HepG2 (cell line): Measurements from ENCODE around the gene FANCE. TPM values are rescaled to one million over a fixed set of nuclear protein-coding genes. Genes with fewer than 3 reads are reported as not detected.

Experiments
- ATAC-seq: fragments of 200-7000 bp; cut with Tn5 transposase; 3 replicates; pipeline ENCODE4 v1.9.1; 2020; ENCODE audit warnings: mild to moderate bottlenecking, moderate library complexity
- Bru-seq: library from RNA; stranded (reverse); fragments of 400-500 nt; gene quantifications from one replicate; lab custom pipeline; 2021; lab: Mats Ljungman, UMichigan
- BruChase-seq, 2 experiments: library from RNA; stranded (reverse); fragments of 400-500 nt; gene quantifications; one replicate each; lab custom pipeline; 2021; lab: Mats Ljungman, UMichigan
- BruUV-seq: library from RNA; stranded (reverse); fragments of 400-500 nt; replicated peaks from 2 replicates; lab custom pipeline; 2021; lab: Mats Ljungman, UMichigan
- CTCF ChIA-PET: fragments of 300-600 bp; formaldehyde crosslinking; extraction: SDS; loops from one replicate; lab custom pipeline; 2021; ENCODE audit warnings: low total read pairs, inconsistent platforms, low intra/inter-chr PET ratio; lab: Yijun Ruan, JAX
- POLR2A ChIA-PET: fragments of 350-600 bp; sonication (Branson Sonifier 250); formaldehyde crosslinking; loops from one replicate; lab custom pipeline; 2020; ENCODE audit warnings: antibody characterized with exemption, inconsistent platforms; lab: Yijun Ruan, JAX
- DNase-seq: peaks from one replicate; pipeline ENCODE4 v3.0.0-alpha.2; 2015; ENCODE audit warnings: low spot score
- FAIRE-seq: peaks from 3 replicates; lab custom pipeline; 2011; peaks lifted over from hg19 to GRCh38; lab: Jason Lieb, UNC
- H2AFZ ChIP-seq: one replicate; pipeline ENCODE4 v1.6.1; 2011; ENCODE audit warnings: low read length, inconsistent platforms
- H3K27ac ChIP-seq: fragments of 300-600 bp; 3 replicates; pipeline ENCODE4 v1.8.0; 2011; ENCODE audit warnings: mixed run types, mild to moderate bottlenecking, mixed read lengths, low read length, inconsistent platforms; ENCODE audit not compliant: insufficient read depth; ENCODE audit errors: extremely low read length
- H3K27me3 ChIP-seq, 2 experiments: fragments of 200-600 bp in 1 of 2; 2 replicates in 1 of 2; 3 replicates in 1 of 2; pipeline versions ENCODE4 v1.6.0 to v1.8.0; 2011; ENCODE audit warnings: low read length in 2 of 2, mild to moderate bottlenecking in 2 of 2, moderate library complexity in 2 of 2, inconsistent platforms in 1 of 2; ENCODE audit not compliant: insufficient read depth in 2 of 2, control insufficient read depth in 1 of 2
- H3K36me3 ChIP-seq, 2 experiments: fragments of 200-600 bp in 1 of 2; replicated peaks in 1 of 2; 2 replicates in 1 of 2; 3 replicates in 1 of 2; pipeline versions ENCODE4 v1.5.1 to v1.8.0; 2011; ENCODE audit warnings: low read length in 2 of 2, inconsistent platforms in 1 of 2; ENCODE audit not compliant: insufficient read depth in 2 of 2, control insufficient read depth in 1 of 2
- H3K4me1 ChIP-seq: 2 replicates; pipeline ENCODE4 v1.5.1; 2012; ENCODE audit warnings: low read length, inconsistent platforms; ENCODE audit not compliant: insufficient read depth
- H3K4me2 ChIP-seq: 2 replicates; pipeline ENCODE4 v1.6.0; 2011; ENCODE audit warnings: low read depth, low read length, inconsistent platforms
- H3K4me3 ChIP-seq, 3 experiments: fragments of 200-600 bp in 1 of 3; sonication (generic), shearing (Covaris generic) in 1 of 3; replicated peaks in 1 of 3; 2 replicates each; pipeline ENCODE4 v1.5.1; 2011 to 2016; ENCODE audit warnings: low read length in 3 of 3, inconsistent platforms in 2 of 3, low read depth in 2 of 3, mild to moderate bottlenecking in 2 of 3, control low read depth in 1 of 3, mixed read lengths in 1 of 3; ENCODE audit not compliant: insufficient read depth in 1 of 3
- H3K79me2 ChIP-seq: one replicate; pipeline ENCODE4 v1.6.1; 2011; ENCODE audit warnings: low read length, inconsistent platforms; ENCODE audit not compliant: insufficient read depth
- H3K9ac ChIP-seq: 2 replicates; pipeline ENCODE4 v1.6.0; 2011; ENCODE audit warnings: mild to moderate bottlenecking, low read depth, low read length, inconsistent platforms; ENCODE audit not compliant: insufficient read depth
- H3K9me3 ChIP-seq: 2 replicates; pipeline ENCODE4 v1.5.1; 2012; ENCODE audit warnings: mild to moderate bottlenecking, low read length
- H4K20me1 ChIP-seq: 2 replicates; pipeline ENCODE4 v1.6.0; 2011; ENCODE audit warnings: inconsistent platforms, mild to moderate bottlenecking, low read length, moderate library complexity; ENCODE audit not compliant: insufficient read depth
- BCL6 ChIP-seq: IDR thresholded peaks from 2 replicates; pipeline ENCODE4 v1.6.1; 2016; ENCODE audit warnings: missing genetic modification reagents, missing compliant biosample characterization
- NCOA5 ChIP-seq: sonication (generic); formaldehyde crosslinking; IDR thresholded peaks from 2 replicates; pipeline ENCODE4 v1.4.0; 2020; ENCODE audit warnings: missing genetic modification reagents
- RORA ChIP-seq: sonication (generic); formaldehyde crosslinking; IDR thresholded peaks from 2 replicates; pipeline ENCODE4 v1.5.0; 2020; ENCODE audit warnings: mild to moderate bottlenecking, missing genetic modification reagents, moderate library complexity
- TMF1 ChIP-seq: sonication (generic); formaldehyde crosslinking; IDR thresholded peaks from 2 replicates; pipeline ENCODE4 v1.8.1; 2022; ENCODE audit warnings: low read depth, missing genetic modification reagents
- ZNF329 ChIP-seq: sonication (generic); formaldehyde crosslinking; IDR thresholded peaks from 2 replicates; pipeline ENCODE4 v1.9.0; 2021; ENCODE audit warnings: low read depth, mild to moderate bottlenecking, missing genetic modification reagents
- ZNF33B ChIP-seq: sonication (generic); formaldehyde crosslinking; IDR thresholded peaks from 2 replicates; pipeline ENCODE4 v1.5.1; 2020; ENCODE audit warnings: mild to moderate bottlenecking, missing genetic modification reagents
- ZNF460 ChIP-seq: sonication (generic); formaldehyde crosslinking; IDR thresholded peaks from 2 replicates; pipeline ENCODE4 v1.5.1; 2020; ENCODE audit warnings: missing genetic modification reagents, mild to moderate bottlenecking, borderline replicate concordance
- ZNF484 ChIP-seq: sonication (generic); formaldehyde crosslinking; IDR thresholded peaks from 2 replicates; pipeline ENCODE4 v1.5.1; 2020; ENCODE audit warnings: mild to moderate bottlenecking, low read depth, missing genetic modification reagents, borderline replicate concordance
- ZNF557 ChIP-seq: sonication (generic); formaldehyde crosslinking; IDR thresholded peaks from 2 replicates; pipeline ENCODE4 v1.4.0; 2020; ENCODE audit warnings: missing genetic modification reagents
- ZNF614 ChIP-seq: IDR thresholded peaks from 2 replicates; pipeline ENCODE4 v1.6.1; 2018; ENCODE audit warnings: missing biosample characterization, missing genetic modification reagents, inconsistent platforms, borderline replicate concordance
- ZNF672 ChIP-seq: sonication (generic); formaldehyde crosslinking; IDR thresholded peaks from 2 replicates; pipeline ENCODE4 v1.8.1; 2022; ENCODE audit warnings: missing genetic modification reagents
- ZNF720 ChIP-seq: sonication (generic); formaldehyde crosslinking; IDR thresholded peaks from 2 replicates; pipeline ENCODE4 v1.4.0; 2020; ENCODE audit warnings: missing genetic modification reagents
- WGBS: methylation state at CpG from one replicate; pipeline ENCODE4 v1.1.6; 2017; ENCODE audit warnings: low lambda C conversion rate; 5-methylcytosine and 5-hydroxymethylcytosine counted together
- in situ Hi-C: cut with HindIII; loops from 2 replicates; pipeline ENCODE4 v1.10.0; 2017; ENCODE audit warnings: low pct_unique_long_range_greater_than_20kb; ENCODE audit not compliant: extremely low pct_ligation_motif_present
- intact Hi-C: fragments of 100-400 bp; cut with micrococcal nuclease; formaldehyde crosslinking; loops from one replicate; pipeline ENCODE4 v1.10.0; 2022; ENCODE audit not compliant: unreplicated experiment
- long read RNA-seq, 2 experiments: library from RNA in 1 of 2; library from polyadenylated mRNA in 1 of 2; stranded (forward) in 1 of 2; unstranded in 1 of 2; transcript quantifications; one replicate each; pipeline ENCODE4 v2.0.0, GENCODE V29; 2019 to 2022
- polyA minus RNA-seq, 3 experiments: library from RNA; depleted of rRNA, polyadenylated mRNA; stranded (reverse); fragments of >200 nt; gene quantifications; 2 replicates each; pipeline ENCODE4 v1.2.3, GENCODE V29; 2011; ENCODE audit warnings: low replicate concordance in 1 of 3
- polyA plus RNA-seq, 8 experiments: library from polyadenylated mRNA; depleted of rRNA in 3 of 8; stranded (reverse) in 7 of 8; unstranded in 1 of 8; fragments of >200 nt; fragmentation: Illumina TruSeq in 4 of 8; extraction: Trizol in 4 of 8; gene quantifications; 2 replicates each; pipeline versions ENCODE4 v1.2.1 to v1.2.3, GENCODE V29; 2011 to 2016; ENCODE audit warnings: low read depth in 4 of 8, missing spikeins in 1 of 8, mixed read lengths in 1 of 8; ENCODE audit not compliant: insufficient read depth in 1 of 8
- total RNA-seq, 5 experiments: library from RNA; depleted of rRNA; stranded (reverse); fragments of >200 nt; fragmentation: Illumina TruSeq; extraction: Trizol; gene quantifications; 2 replicates each; pipeline ENCODE4 v1.2.3, GENCODE V29; 2016; ENCODE audit warnings: low read depth in 1 of 5
- TF ChIP-seq, protein P1 (sequence below): sonication (generic); formaldehyde crosslinking; IDR thresholded peaks from 2 replicates; pipeline ENCODE4 v1.5.0; 2020; ENCODE audit warnings: missing genetic modification reagents

FANCE gene, protein sequence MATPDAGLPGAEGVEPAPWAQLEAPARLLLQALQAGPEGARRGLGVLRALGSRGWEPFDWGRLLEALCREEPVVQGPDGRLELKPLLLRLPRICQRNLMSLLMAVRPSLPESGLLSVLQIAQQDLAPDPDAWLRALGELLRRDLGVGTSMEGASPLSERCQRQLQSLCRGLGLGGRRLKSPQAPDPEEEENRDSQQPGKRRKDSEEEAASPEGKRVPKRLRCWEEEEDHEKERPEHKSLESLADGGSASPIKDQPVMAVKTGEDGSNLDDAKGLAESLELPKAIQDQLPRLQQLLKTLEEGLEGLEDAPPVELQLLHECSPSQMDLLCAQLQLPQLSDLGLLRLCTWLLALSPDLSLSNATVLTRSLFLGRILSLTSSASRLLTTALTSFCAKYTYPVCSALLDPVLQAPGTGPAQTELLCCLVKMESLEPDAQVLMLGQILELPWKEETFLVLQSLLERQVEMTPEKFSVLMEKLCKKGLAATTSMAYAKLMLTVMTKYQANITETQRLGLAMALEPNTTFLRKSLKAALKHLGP
- total RNA-seq (2016; rRNA removed; fragmentation: Illumina TruSeq; extraction: Trizol) (9.7 and 11.2 TPM in 2 replicates), polyA plus RNA-seq (2011; rRNA removed) (7.1 and 7.9 TPM in 2 replicates), polyA minus RNA-seq (2011; rRNA and poly(A)+ RNA removed; ENCODE audit: low replicate concordance) (14.3 and 23.1 TPM in 2 replicates), Bru-seq, nascent RNA (percentile 52 among the genes with signal in this experiment), BruChase-seq, experiment 1, labeled RNA remaining after a 6-hour chase (percentile 59 among the genes with signal in this experiment), BruChase-seq, experiment 2, labeled RNA remaining after a 2-hour chase (percentile 60 among the genes with signal in this experiment)
- 1.9 and 2.5 TPM in 2 replicates for total RNA-seq (2016; cell fraction: cytosol; rRNA removed; fragmentation: Illumina TruSeq; extraction: Trizol; ENCODE audit: low read depth)
- total RNA-seq (2016; cell fraction: insoluble cytoplasmic fraction; rRNA removed; fragmentation: Illumina TruSeq; extraction: Trizol) = 9.2 and 10.0 TPM in 2 replicates
- total RNA-seq (2016; cell fraction: membrane; rRNA removed; fragmentation: Illumina TruSeq; extraction: Trizol) = 6.3 and 6.7 TPM in 2 replicates
- total RNA-seq (2016; cell fraction: nucleus; rRNA removed; fragmentation: Illumina TruSeq; extraction: Trizol) = 4.8 and 7.1 TPM in 2 replicates
- 6.3 and 6.8 TPM in 2 replicates for polyA plus RNA-seq (2011; cell fraction: cytosol; rRNA removed)
- 6.9 and 8.4 TPM in 2 replicates for polyA plus RNA-seq (2011; cell fraction: nucleus; rRNA removed)
- 4.1 and 4.3 TPM in 2 replicates for polyA plus RNA-seq (2012)
- polyA plus RNA-seq (2016; cell fraction: cytosol; fragmentation: Illumina TruSeq; extraction: Trizol; ENCODE audit: low read depth) = 1.5 and 1.6 TPM in 2 replicates
- 7.5 and 8.6 TPM in 2 replicates for polyA plus RNA-seq (2016; cell fraction: insoluble cytoplasmic fraction; fragmentation: Illumina TruSeq; extraction: Trizol; ENCODE audit: low read depth)
- 3.0 and 4.3 TPM in 2 replicates for polyA plus RNA-seq (2016; cell fraction: membrane; fragmentation: Illumina TruSeq; extraction: Trizol; ENCODE audit: low read depth)
- polyA plus RNA-seq (2016; cell fraction: nucleus; fragmentation: Illumina TruSeq; extraction: Trizol; ENCODE audit: insufficient read depth, low read depth) = 13.2 and 13.8 TPM in 2 replicates
- polyA minus RNA-seq (2011; cell fraction: cytosol; rRNA and poly(A)+ RNA removed) = 5.5 TPM in 2 replicates
- 1.8 and 2.4 TPM in 2 replicates for polyA minus RNA-seq (2011; cell fraction: nucleus; rRNA and poly(A)+ RNA removed)
- long read RNA-seq, experiment 1, partial matches to known transcripts = 1 of 1 reads
- long read RNA-seq, experiment 1, other reads (novel, unspliced or antisense) = 0 of 1 reads
- long read RNA-seq, experiment 2, partial matches to known transcripts = 9 of 22 reads
- long read RNA-seq, experiment 2, other reads (novel, unspliced or antisense) = 9 of 22 reads

DNA sequence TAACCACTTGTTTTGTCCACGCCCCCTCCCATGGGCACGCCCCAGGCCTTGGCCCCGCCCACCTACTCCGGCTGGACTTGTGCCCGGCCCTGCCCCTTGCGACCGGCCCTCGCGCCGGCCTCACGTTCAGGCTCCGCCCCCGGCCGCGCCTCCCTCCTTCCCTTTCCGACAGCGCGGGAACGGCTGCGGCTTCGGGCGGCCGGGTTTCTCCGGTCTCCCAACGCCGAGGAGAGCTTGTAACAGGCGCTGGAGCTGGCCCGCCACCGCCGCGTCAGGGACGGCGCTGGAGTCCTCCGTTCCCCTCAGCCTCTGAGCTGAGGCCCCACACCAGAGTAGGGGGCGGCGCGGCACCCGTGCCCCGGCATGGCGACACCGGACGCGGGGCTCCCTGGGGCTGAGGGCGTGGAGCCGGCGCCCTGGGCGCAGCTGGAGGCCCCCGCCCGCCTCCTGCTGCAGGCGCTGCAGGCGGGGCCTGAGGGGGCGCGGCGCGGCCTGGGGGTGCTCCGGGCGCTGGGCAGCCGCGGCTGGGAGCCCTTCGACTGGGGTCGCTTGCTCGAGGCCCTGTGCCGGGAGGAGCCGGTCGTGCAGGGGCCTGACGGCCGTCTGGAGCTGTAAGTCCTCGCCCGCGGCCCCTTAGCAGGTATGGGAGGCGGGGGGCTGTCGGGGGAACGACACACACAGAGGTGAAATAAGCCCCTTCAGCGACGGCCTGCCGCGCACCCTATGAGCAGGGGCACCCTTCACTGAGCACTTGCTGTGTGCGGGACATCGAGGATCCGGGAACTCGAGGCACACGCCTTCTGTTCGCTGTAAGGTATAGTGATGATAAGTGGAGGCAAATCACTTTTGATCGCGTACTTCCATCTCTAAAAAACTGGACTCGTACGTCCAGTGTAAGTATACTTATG lies at the start of gene FANCE:
Gene FANCE, plus strand, starts transcription at position 156 of the 908 bp plus-strand sequence. Its CDS starts 208 bp downstream, at position 364.
- POLR2A ChIA-PET = interaction anchor here (0.6 to 2.8 kb wide), 10 partner anchors 13 to 155 kb away, joined by 3 to 15 read pairs (median 4); partner anchors contain the start of genes DEF6, PPARD and RPL10A
- intact Hi-C loops = loop anchor here (1.0 kb wide), 1 partner anchor 16 kb away; the partner anchor contains the start of gene RPL10A
- peak; percentile 67 for TF ChIP-seq BCL6 (CRISPR knock-in tag)
- TF ChIP-seq ZNF672 = no peak
- TF ChIP-seq ZNF720 (CRISPR knock-in tag) = no peak
- TF ChIP-seq ZNF329 (CRISPR knock-in tag) = no peak
- TF ChIP-seq ZNF33B = peak; percentile 69; the same call in 1 of the 2 replicates
- TF ChIP-seq ZNF614 (CRISPR knock-in tag) = peak; percentile 83; the same call in 1 of the 2 replicates
- TF ChIP-seq ZNF460 (CRISPR knock-in tag) = no peak
- peak; percentile 91 for TF ChIP-seq TMF1 (CRISPR knock-in tag)
- TF ChIP-seq RORA (CRISPR knock-in tag) = no peak
- no peak for TF ChIP-seq NCOA5 (CRISPR knock-in tag)
- peak; percentile 86; the same call in 1 of the 2 replicates for TF ChIP-seq ZNF557 (CRISPR knock-in tag)
- TF ChIP-seq, protein P1, sequence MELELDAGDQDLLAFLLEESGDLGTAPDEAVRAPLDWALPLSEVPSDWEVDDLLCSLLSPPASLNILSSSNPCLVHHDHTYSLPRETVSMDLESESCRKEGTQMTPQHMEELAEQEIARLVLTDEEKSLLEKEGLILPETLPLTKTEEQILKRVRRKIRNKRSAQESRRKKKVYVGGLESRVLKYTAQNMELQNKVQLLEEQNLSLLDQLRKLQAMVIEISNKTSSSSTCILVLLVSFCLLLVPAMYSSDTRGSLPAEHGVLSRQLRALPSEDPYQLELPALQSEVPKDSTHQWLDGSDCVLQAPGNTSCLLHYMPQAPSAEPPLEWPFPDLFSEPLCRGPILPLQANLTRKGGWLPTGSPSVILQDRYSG (CRISPR knock-in tag) = no peak; the same call in 1 of the 2 replicates
- no peak for TF ChIP-seq ZNF484 (CRISPR knock-in tag)

More for the DNA sequence above, at the start of gene FANCE:
- BruUV-seq = no TSS peak
- Histone ChIP-seq H2AFZ (peak within 1 kb of the TSS; percentile 82), H3K27ac (peak within 1 kb of the TSS; percentile 54), H3K79me2 (no peaks in the 10 kb centered on the region), H3K9me3 (no peaks in the 10 kb centered on the region), H3K27me3 (peaks cover 3 to 22% of the 10 kb centered on the region in 2 experiments; a peak in 2 of 5 replicates), H3K36me3 (peaks cover 8 to 12% of the 10 kb centered on the region in 2 experiments; a peak in 4 of 5 replicates), H4K20me1 (no peaks in the 10 kb centered on the region), H3K4me1 (peaks cover 49% of the 10 kb centered on the region), H3K9ac (peak within 1 kb of the TSS; percentile 60), H3K4me3 (peak within 1 kb of the TSS; percentile 56 to 79 (median 77)), H3K4me2 (peak within 1 kb of the TSS; percentile 95)
- CTCF ChIA-PET = interaction anchor here (5.1 kb wide), 1 partner anchor 111 kb away, joined by 87 read pairs; the partner anchor contains the start of gene PPARD
- in situ Hi-C loops = loop anchor here (5.0 kb wide), 1 partner anchor 110 kb away; the partner anchor contains the start of gene PPARD
- FAIRE-seq (peak; percentile 51), DNase-seq (peak; percentile 84), ATAC-seq (peak; percentile 88)
- WGBS = 2% methylated on average over 59 of the region's 87 CpGs
